LNCAP (cell line): ENCODE measurements around the gene WHRN.

ENCODE experiments used
- TF ChIP-seq, protein P1 (sequence below): fragments of 450-650 bp; IDR thresholded peaks from 2 replicates; pipeline ENCODE4 v1.5.1; 2017; ENCODE audit warnings: mild to moderate bottlenecking

The WHRN gene

DNA sequence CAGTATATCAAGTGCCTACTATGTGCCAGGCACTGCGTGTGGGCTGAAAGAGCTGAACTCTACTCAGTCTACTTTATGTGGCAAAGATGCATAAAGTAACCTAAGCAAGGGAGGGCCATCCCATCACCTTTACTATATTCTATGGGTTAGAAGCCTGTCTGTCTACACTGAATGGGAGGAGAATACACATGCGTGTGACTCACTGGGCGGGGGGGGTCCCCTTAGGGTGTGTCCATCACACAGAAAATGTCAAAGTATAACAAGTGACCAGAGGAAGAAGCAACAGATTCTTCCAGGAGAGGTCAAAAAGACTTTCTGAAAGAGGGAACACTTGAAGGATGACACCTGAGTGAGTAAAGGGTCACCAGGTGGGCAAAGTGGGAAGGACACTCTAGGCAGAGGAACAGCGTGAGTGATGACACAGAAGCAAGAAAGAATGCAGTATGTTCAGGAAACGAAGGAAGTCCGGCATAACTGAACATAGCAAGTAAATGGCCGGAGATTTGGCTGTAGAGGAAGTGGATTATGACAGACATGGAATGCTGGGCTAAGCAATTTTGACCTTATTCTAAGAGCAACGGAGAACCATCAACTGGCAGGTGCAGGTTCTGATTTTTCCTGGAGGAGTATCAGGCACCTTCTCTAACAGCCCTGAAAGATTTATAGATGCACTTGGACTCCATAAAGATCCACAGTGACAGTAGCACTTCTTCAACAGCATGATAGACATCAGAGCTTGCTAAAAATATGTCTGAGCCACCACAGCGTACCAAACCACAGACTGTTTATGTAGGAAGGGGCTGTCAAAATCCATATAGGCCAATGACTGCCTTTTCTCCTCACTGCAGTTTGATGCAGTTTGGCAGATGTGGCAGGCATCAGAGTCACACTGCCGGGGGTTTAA is 8.0 kb upstream of the WHRN start:
- TF ChIP-seq, protein P1, sequence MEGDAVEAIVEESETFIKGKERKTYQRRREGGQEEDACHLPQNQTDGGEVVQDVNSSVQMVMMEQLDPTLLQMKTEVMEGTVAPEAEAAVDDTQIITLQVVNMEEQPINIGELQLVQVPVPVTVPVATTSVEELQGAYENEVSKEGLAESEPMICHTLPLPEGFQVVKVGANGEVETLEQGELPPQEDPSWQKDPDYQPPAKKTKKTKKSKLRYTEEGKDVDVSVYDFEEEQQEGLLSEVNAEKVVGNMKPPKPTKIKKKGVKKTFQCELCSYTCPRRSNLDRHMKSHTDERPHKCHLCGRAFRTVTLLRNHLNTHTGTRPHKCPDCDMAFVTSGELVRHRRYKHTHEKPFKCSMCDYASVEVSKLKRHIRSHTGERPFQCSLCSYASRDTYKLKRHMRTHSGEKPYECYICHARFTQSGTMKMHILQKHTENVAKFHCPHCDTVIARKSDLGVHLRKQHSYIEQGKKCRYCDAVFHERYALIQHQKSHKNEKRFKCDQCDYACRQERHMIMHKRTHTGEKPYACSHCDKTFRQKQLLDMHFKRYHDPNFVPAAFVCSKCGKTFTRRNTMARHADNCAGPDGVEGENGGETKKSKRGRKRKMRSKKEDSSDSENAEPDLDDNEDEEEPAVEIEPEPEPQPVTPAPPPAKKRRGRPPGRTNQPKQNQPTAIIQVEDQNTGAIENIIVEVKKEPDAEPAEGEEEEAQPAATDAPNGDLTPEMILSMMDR, result no peak

DNA sequence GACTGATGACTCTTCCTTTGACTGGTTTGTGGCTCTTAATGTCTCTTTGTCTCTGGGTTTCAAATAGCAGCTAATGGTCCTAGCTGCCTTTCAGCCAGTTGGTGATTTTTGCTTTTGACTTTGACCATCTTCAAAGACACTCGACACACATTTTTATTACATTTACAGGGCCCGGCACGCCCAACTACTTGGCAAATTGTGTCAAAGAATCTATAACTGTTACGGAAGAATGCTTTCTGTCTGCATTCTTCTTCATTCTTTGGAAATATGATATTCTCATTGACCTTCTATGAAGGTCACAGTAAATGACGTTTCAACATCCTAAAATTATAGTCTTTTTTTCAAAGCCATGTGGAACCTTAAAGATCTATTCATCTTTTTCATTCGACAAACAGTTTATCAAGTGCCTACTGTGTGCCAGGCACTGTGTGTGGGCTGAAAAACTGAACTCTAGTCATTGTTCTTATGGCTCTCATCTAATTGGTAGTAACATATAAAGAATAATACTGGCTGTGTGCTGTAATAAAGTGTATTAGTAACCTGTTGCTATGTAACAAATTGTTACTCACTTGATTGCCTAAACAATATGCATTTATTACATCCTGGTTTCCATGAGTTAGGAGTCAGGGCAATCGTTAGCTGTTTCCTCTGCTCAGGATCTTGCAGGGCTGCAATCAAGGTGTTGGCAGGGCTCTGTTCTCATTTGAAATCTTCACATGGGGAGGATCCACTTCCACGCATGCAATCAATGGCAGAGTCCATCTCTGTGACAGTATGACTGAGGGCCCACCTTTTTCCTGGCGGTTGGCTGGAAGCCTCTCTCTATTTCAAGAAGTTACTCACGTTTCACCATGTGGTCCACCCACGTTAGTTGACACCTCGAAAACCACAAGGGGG is 7.0 kb upstream of the WHRN start:
- TF ChIP-seq, protein P1, result no peak

DNA sequence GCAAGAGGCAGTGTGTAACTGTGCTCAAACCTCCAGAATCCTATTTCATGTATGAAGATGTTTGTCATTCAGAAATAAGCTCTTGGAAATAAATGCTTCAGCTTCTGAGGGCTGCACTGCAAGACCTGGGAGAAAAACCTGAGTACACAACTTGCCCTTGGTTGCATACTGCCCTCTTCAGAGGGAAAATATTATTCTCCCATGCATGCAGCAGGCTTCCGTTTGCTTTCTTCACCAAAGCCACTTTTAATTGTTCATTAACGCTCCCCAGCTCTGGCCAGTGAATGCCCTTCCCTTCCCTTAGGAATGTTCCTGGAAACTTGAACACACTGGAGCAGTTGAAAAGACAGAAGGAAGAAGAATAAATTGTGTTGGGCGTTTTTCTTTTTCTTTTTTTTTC is 2.5 kb upstream of the WHRN start:
- TF ChIP-seq, protein P1, result peak; percentile 44

DNA sequence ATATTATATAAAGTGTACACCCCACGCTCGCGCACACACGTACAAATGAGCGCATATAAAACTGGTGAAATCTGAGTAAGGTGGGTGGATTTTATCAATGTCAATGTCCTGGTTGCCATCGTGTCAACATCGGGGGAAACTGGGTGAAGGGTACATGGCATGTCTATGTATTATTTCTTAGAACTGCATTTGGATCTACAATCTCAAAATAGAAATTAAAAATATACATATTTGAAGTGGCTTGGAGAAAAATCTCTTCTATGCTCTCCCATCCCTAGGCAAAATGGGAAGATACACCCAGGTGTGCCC is 763 bp upstream of the WHRN start:
- TF ChIP-seq, protein P1, result no peak

DNA sequence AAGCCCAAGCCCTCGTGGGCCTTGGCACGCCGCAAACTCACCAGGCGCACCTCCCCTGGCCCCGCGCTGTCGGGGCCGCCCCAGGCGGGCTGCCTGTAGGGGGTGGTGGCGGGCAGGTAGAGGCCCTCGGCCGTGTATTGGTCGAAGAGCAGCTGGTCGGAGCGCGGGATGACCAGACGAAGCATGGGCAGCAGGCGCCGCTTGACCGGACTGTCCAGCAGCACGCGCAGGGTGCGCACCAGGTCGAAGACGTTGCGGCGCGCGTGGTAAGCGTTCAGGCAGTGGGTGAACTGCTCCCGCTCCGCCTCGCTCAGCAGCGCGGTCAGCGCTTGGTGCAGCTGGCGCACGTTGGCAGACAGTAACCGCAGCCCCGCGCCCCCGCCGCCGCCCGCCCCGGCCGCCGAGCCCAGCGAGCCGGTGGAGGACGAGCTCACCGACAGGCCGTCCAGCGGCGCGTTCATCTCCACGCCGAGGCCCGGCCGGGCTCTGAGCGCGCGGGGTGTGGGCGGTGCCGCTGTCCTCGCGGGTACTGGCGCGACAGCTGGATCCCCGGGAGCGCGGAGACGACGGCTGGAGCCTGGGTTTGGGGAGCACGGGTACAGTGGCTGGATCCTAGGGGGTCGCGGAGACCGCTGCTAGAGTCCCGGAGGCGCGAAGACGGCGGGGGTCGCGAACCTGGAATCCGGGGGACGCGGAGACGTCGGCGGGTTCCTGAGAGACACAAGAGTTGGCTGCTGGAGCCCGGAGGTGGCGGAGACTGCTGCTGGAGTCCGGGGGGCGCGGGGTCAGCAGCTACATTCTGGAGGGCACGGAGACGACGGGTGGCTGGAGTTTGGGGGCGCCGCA is 709 bp downstream of the WHRN start:
- TF ChIP-seq, protein P1, result no peak

DNA sequence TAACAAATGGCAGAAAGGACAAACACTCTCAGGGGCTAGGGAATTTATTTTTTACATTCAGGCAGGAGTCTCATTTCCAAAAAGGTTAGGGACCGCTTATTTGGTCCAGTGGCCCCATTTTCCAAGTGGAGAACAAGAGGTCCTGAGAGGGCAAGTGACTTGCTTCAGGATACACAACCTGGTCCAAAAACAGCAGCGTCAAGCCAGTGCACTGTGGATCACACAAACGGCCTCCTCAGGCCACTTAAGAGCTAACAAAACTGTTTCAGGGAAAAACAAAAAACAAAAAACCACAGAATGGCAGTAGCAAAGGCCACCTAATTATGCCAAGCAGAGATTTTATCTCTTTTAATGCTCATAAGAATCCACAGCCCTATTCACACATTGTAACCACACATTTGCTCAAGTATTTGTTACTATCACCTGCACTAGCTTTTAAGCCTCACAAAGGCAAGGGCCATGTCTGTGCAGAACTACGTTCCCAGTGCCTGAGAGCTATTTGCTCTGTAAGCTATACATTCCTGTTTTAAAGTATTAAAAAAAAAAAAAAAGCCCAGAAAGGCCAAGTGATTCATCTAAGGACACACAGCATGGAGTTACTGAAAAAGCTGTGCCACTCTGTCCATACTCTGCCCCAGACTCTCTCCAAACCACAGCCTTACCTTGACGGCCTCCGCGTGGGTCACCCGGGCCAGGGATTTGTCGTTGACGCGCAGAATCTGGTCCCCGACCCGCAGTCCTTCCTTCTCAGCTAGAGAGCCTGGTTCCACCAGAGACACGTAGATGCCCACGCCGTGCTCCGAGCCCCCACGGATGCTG is 1.5 kb downstream of the WHRN start:
- TF ChIP-seq, protein P1, result no peak
